Vagina (tissue), 2 donors: Measurements from ENCODE around the gene PDE6C. TPM values are rescaled to one million over a fixed set of nuclear protein-coding genes. Genes with fewer than 3 reads are reported as not detected.

Source experiments
- DNase-seq, 2 donors: peaks; one replicate each; pipeline ENCODE4 v3.0.0-alpha.2; 2017; ENCODE audit errors: extremely low spot score in 2 of 2
- H3K27ac ChIP-seq: fragments of 200-600 bp; sonication (generic); one replicate; pipeline ENCODE4 v1.5.1; 2019
- H3K27me3 ChIP-seq: fragments of 200-600 bp; sonication (generic); one replicate; pipeline ENCODE4 v1.5.1; 2019
- H3K36me3 ChIP-seq, 2 donors: fragments of 200-600 bp; sonication (generic); one replicate each; pipeline ENCODE4 v1.5.1; 2017 to 2019
- H3K4me1 ChIP-seq: fragments of 200-600 bp; sonication (generic); one replicate; pipeline ENCODE4 v1.5.1; 2019
- H3K4me3 ChIP-seq, 2 donors: fragments of 200-600 bp; sonication (generic); 1 replicate in 1 of 2; 2 replicates in 1 of 2; pipeline ENCODE4 v1.5.1; 2016 to 2019
- H3K9me3 ChIP-seq: fragments of 200-600 bp; sonication (generic); one replicate; pipeline ENCODE4 v1.5.1; 2019
- CTCF ChIP-seq, 3 experiments: fragments of 450-650 bp in 2 of 3; fragments of 200-600 bp in 1 of 3; sonication (generic) in 1 of 3; IDR thresholded peaks; one replicate each; pipeline ENCODE4 v1.5.1; 2017 to 2019; ENCODE audit warnings: antibody characterized with exemption in 3 of 3, mild to moderate bottlenecking in 2 of 3, moderate library complexity in 2 of 3
- POLR2A ChIP-seq, 2 donors: fragments of 450-650 bp; IDR thresholded peaks; one replicate each; pipeline ENCODE4 v1.6.1; 2017; ENCODE audit warnings: antibody characterized with exemption in 2 of 2, mild to moderate bottlenecking in 2 of 2, moderate library complexity in 2 of 2
- POLR2AphosphoS5 ChIP-seq, 2 donors: sonication (generic); formaldehyde crosslinking; IDR thresholded peaks; one replicate each; pipeline ENCODE4 v1.9.0; 2017; ENCODE audit warnings: antibody characterized with exemption in 2 of 2, mild to moderate bottlenecking in 2 of 2, low read depth in 1 of 2; ENCODE audit not compliant: insufficient read depth in 1 of 2
- intact Hi-C: fragments of 100-400 bp; cut with DNase I; formaldehyde crosslinking; loops from one replicate; pipeline ENCODE4 v1.15.1; 2023
- total RNA-seq: library from RNA; depleted of rRNA; stranded (reverse); fragments of >200 nt; gene quantifications from one replicate; pipeline ENCODE4 v1.2.3, GENCODE V29; 2016

PDE6C gene
- total RNA-seq, result not detected

GRCh38 chr10:93612311-93612710, at the start of gene PDE6C:
TSS of gene PDE6C (plus strand) at chr10:93612537. CDS start at chr10:93612726, 189 bp downstream.
- intact Hi-C loops, result no loop called here
- no peaks in the 10 kb centered on the region for H3K27me3 ChIP-seq
- no peak within 1 kb of the TSS for H3K4me3 ChIP-seq
- H3K9me3 ChIP-seq, result no peaks in the 10 kb centered on the region
- H3K36me3 ChIP-seq, result no peaks in the 10 kb centered on the region
- H3K4me1 ChIP-seq, result no peaks in the 10 kb centered on the region
- no peak for DNase-seq
- no peak within 1 kb of the TSS for H3K27ac ChIP-seq
- TF ChIP-seq POLR2AphosphoS5 (IDR thresholded peaks at IDR 0.05; ENCODE audit: insufficient read depth in 1 of 2, low read depth in 1 of 2), result no peak
- TF ChIP-seq POLR2A (IDR thresholded peaks at IDR 0.05), result no peak
- TF ChIP-seq CTCF (IDR thresholded peaks at IDR 0.05), result no peak

- no peak for TF ChIP-seq POLR2AphosphoS5 (IDR thresholded peaks at IDR 0.05; ENCODE audit: insufficient read depth in 1 of 2, low read depth in 1 of 2)
- TF ChIP-seq POLR2A (IDR thresholded peaks at IDR 0.05), result no peak
- TF ChIP-seq CTCF (IDR thresholded peaks at IDR 0.05), result no peak
- no peaks in the 10 kb centered on the region for H3K9me3 ChIP-seq
- H3K36me3 ChIP-seq, result no peaks in the 10 kb centered on the region
- no peak overlapping the region for H3K4me3 ChIP-seq
- no peak for DNase-seq
- intact Hi-C loops, result no loop called here
- no peak overlapping the region for H3K27ac ChIP-seq
- H3K4me1 ChIP-seq, result peaks cover 14% of the 10 kb centered on the region
- H3K27me3 ChIP-seq, result no peaks in the 10 kb centered on the region
These were observed 46.9 kb upstream of the PDE6C start for GRCh38 chr10:93565446-93565845.

- H3K27ac ChIP-seq, result no peak within 1 kb of the TSS
- no peaks in the 10 kb centered on the region for H3K36me3 ChIP-seq
- no peaks in the 10 kb centered on the region for H3K9me3 ChIP-seq
- peak within 1 kb of the TSS; percentile 4 to 16 for H3K4me3 ChIP-seq
- H3K4me1 ChIP-seq, result peaks cover 14% of the 10 kb centered on the region
- intact Hi-C loops, result no loop called here
- H3K27me3 ChIP-seq, result no peaks in the 10 kb centered on the region
- TF ChIP-seq CTCF (IDR thresholded peaks at IDR 0.05) (no peak), POLR2AphosphoS5 (IDR thresholded peaks at IDR 0.05; ENCODE audit: insufficient read depth in 1 of 2, low read depth in 1 of 2) (no peak), POLR2A (IDR thresholded peaks at IDR 0.05) (no peak)
- DNase-seq, result no peak
These were observed 45.7 kb upstream of the PDE6C start, which contains the start of gene FFAR4 for GRCh38 chr10:93566435-93567276. TSS of gene FFAR4 (plus strand) at chr10:93566665. CDS start at chr10:93566721, 56 bp downstream.

GRCh38 chr10:93567277-93568104, 44.8 kb upstream of the PDE6C start:
- Histone ChIP-seq H3K27ac (no peak overlapping the region), H3K36me3 (no peaks in the 10 kb centered on the region), H3K4me1 (peaks cover 14% of the 10 kb centered on the region), H3K4me3 (peak overlapping the region; percentile 4 to 16), H3K9me3 (no peaks in the 10 kb centered on the region), H3K27me3 (no peaks in the 10 kb centered on the region)
- TF ChIP-seq POLR2A (IDR thresholded peaks at IDR 0.05), result no peak
- no peak for TF ChIP-seq CTCF (IDR thresholded peaks at IDR 0.05)
- intact Hi-C loops, result no loop called here
- no peak for DNase-seq

- Histone ChIP-seq H3K9me3 (no peaks in the 10 kb centered on the region), H3K27ac (no peak overlapping the region), H3K4me1 (peaks cover 14% of the 10 kb centered on the region), H3K36me3 (no peaks in the 10 kb centered on the region), H3K4me3 (no peak overlapping the region), H3K27me3 (no peaks in the 10 kb centered on the region)
- no peak for TF ChIP-seq POLR2A (IDR thresholded peaks at IDR 0.05)
- TF ChIP-seq CTCF (IDR thresholded peaks at IDR 0.05), result no peak
- TF ChIP-seq POLR2AphosphoS5 (IDR thresholded peaks at IDR 0.05; ENCODE audit: insufficient read depth in 1 of 2, low read depth in 1 of 2), result no peak
- intact Hi-C loops, result no loop called here
- DNase-seq, result no peak
These were observed 44.3 kb upstream of the PDE6C start for GRCh38 chr10:93568105-93568390.
